Neural progenitor cell (in vitro differentiated cells): Measurements from ENCODE around the gene IL23R.

Experiments used
- EZH2 ChIP-seq: fragments of 200-600 bp; sonication (generic); IDR thresholded peaks from 2 replicates; pipeline ENCODE4 v1.6.1; 2017; ENCODE audit warnings: antibody characterized with exemption, mild to moderate bottlenecking, moderate library complexity
- TF ChIP-seq, protein P1 (sequence below): fragments of 200-600 bp; sonication (generic); IDR thresholded peaks from 2 replicates; pipeline ENCODE4 v1.5.1; 2017; ENCODE audit warnings: antibody characterized with exemption, mild to moderate bottlenecking

GRCh38 chr1:67149179-67149770 is 17.0 kb upstream of the IL23R start:
- TF ChIP-seq, protein P1, sequence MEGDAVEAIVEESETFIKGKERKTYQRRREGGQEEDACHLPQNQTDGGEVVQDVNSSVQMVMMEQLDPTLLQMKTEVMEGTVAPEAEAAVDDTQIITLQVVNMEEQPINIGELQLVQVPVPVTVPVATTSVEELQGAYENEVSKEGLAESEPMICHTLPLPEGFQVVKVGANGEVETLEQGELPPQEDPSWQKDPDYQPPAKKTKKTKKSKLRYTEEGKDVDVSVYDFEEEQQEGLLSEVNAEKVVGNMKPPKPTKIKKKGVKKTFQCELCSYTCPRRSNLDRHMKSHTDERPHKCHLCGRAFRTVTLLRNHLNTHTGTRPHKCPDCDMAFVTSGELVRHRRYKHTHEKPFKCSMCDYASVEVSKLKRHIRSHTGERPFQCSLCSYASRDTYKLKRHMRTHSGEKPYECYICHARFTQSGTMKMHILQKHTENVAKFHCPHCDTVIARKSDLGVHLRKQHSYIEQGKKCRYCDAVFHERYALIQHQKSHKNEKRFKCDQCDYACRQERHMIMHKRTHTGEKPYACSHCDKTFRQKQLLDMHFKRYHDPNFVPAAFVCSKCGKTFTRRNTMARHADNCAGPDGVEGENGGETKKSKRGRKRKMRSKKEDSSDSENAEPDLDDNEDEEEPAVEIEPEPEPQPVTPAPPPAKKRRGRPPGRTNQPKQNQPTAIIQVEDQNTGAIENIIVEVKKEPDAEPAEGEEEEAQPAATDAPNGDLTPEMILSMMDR: peak; percentile 77
- TF ChIP-seq EZH2: no peak
